ENCODE data around the gene EN1.

The EN1 gene

GRCh38 chr2:118842661-118843482 is 4.6 kb downstream of the EN1 start:
- DNase-seq: no peak

- DNase-seq: no peak
Measured at GRCh38 chr2:118841828-118842461, 5.5 kb downstream of the EN1 start.

GRCh38 chr2:118841450-118841827 is 6.0 kb downstream of the EN1 start:
- no peak for DNase-seq

GRCh38 chr2:118838741-118839455 is 8.6 kb downstream of the EN1 start:
- DNase-seq: no peak

GRCh38 chr2:118837621-118838020 is 9.8 kb downstream of the EN1 start:
- peak; percentile 10 for DNase-seq

GRCh38 chr2:118837067-118837466 is 10.4 kb downstream of the EN1 start:
- DNase-seq: no peak

GRCh38 chr2:118836411-118836930 is 11.0 kb downstream of the EN1 start:
- no peak for DNase-seq

GRCh38 chr2:118835746-118836410 is 11.6 kb downstream of the EN1 start:
- no peak for DNase-seq

- no peak for DNase-seq
Measured at GRCh38 chr2:118834901-118835745, 12.3 kb downstream of the EN1 start.

GRCh38 chr2:118834440-118834810 is 13.0 kb downstream of the EN1 start:
- no peak for DNase-seq

- DNase-seq: no peak
Measured at GRCh38 chr2:118833716-118834439, 13.6 kb downstream of the EN1 start.

- DNase-seq: no peak
Measured at GRCh38 chr2:118832791-118833715, 14.4 kb downstream of the EN1 start.

- no peak for DNase-seq
Measured at GRCh38 chr2:118832071-118832790, 15.2 kb downstream of the EN1 start.

- no peak for DNase-seq
Measured at GRCh38 chr2:118830881-118831280, 16.6 kb downstream of the EN1 start.

GRCh38 chr2:118830118-118830517 is 17.3 kb downstream of the EN1 start:
- DNase-seq: no peak

GRCh38 chr2:118826093-118826492 is 21.4 kb downstream of the EN1 start:
- DNase-seq: no peak

GRCh38 chr2:118823633-118824032 is 23.8 kb downstream of the EN1 start:
- no peak for DNase-seq

GRCh38 chr2:118822572-118822971 is 24.9 kb downstream of the EN1 start:
- DNase-seq: no peak

- DNase-seq: no peak
Measured at GRCh38 chr2:118822015-118822414, 25.4 kb downstream of the EN1 start.

GRCh38 chr2:118817469-118817868 is 30.0 kb downstream of the EN1 start:
- DNase-seq: no peak

All from DMS79 (cell line).